OCI-LY3 (cell line): ENCODE data around the gene RFX3.

Experiments used
- H2AFZ ChIP-seq: fragments of 200-600, 300-600 bp; shearing (Covaris generic); 2 replicates; pipeline ENCODE4 v1.6.0; 2014; ENCODE audit warnings: antibody characterized with exemption, low read depth, low read length
- H3K27ac ChIP-seq: fragments of 200-600, 300-600 bp; sonication (generic); 2 replicates; pipeline ENCODE4 v1.5.1; 2014; ENCODE audit warnings: mild to moderate bottlenecking, low read length, moderate library complexity, mixed read lengths
- H3K27me3 ChIP-seq: fragments of 200-600, 300-600 bp; sonication (generic); 2 replicates; pipeline ENCODE4 v1.6.1; 2014; ENCODE audit warnings: low read depth, low read length, mixed read lengths
- H3K36me3 ChIP-seq: fragments of 200-600, 300-600 bp; sonication (generic); replicated peaks from 2 replicates; pipeline ENCODE3; 2014; ENCODE audit warnings: low read depth, low read length, mixed read lengths
- H3K4me1 ChIP-seq: fragments of 300-600, 200-600 bp; sonication (generic); 2 replicates; pipeline ENCODE4 v1.6.1; 2014; ENCODE audit warnings: low read length, mixed read lengths
- H3K4me2 ChIP-seq: fragments of 200-600, 300-600 bp; sonication (generic); 2 replicates; pipeline ENCODE4 v1.6.1; 2014; ENCODE audit warnings: low read length, mixed read lengths
- H3K4me3 ChIP-seq: fragments of 300-600, 200-600 bp; sonication (generic); 2 replicates; pipeline ENCODE4 v1.5.1; 2014; ENCODE audit warnings: antibody characterized with exemption, mild to moderate bottlenecking, low read length, moderate library complexity
- H3K79me2 ChIP-seq: fragments of 300-600, 200-600 bp; shearing (Covaris generic); 2 replicates; pipeline ENCODE4 v1.6.1; 2014; ENCODE audit warnings: mild to moderate bottlenecking, low read length, mixed read lengths
- H3K9ac ChIP-seq: fragments of 300-600, 200-600 bp; shearing (Covaris generic); 2 replicates; pipeline ENCODE4 v1.6.0; 2014; ENCODE audit warnings: mild to moderate bottlenecking, low read length, moderate library complexity
- H3K9me3 ChIP-seq: fragments of 200-600, 300-600 bp; shearing (Covaris generic); 2 replicates; pipeline ENCODE4 v1.6.1; 2014; ENCODE audit warnings: low read length, mixed read lengths; ENCODE audit not compliant: insufficient read depth
- H4K20me1 ChIP-seq: fragments of 200-600, 300-600 bp; sonication (generic); 2 replicates; pipeline ENCODE4 v1.6.1; 2016; ENCODE audit warnings: low read length, mixed read lengths; ENCODE audit not compliant: insufficient read depth
- EZH2phosphoT487 ChIP-seq: fragments of 200-600 bp; shearing (Covaris generic); IDR thresholded peaks from 2 replicates; pipeline ENCODE4 v1.6.1; 2018; ENCODE audit warnings: antibody characterized with exemption, mixed run types, low read depth
- TF ChIP-seq, protein P1 (sequence below): fragments of 200-600, 300-600 bp; sonication (generic); IDR thresholded peaks from 2 replicates; pipeline ENCODE4 v1.5.1; 2014; ENCODE audit warnings: antibody characterized with exemption, low read length, low read depth

The RFX3 gene

DNA sequence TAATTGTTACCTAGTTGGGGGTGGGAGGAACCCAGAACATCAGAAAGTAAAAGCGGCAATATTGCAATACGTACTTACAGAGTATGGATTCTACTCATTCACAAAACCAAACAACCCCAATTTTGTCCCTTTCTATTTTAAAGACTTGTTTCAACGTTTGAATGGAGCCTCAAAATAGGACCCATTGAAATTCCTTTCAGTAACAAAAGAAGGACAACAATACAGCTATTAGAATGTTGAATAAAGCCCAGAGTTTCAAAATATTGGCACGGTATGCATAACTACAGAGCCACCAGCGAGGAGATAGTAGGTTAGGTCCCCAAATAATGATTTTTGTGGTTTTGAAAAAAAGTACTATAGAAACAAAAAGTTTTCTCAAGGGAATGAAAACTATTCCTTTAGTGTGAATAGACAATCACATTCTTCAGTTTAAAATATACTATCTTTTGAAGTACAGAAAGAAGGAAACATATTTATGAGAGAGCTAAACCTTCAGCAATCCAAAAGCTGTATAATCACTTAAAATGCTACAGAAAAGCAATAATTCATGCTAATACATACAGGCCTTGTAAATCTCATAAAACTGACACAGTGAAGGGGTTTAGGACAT lies 235.5 kb downstream of the RFX3 start:
- Histone ChIP-seq H3K27ac (no peak overlapping the region), H3K4me3 (no peak overlapping the region), H3K4me2 (no peak overlapping the region), H4K20me1 (no peaks in the 10 kb centered on the region), H3K9ac (no peak overlapping the region), H3K4me1 (no peaks in the 10 kb centered on the region), H3K79me2 (no peaks in the 10 kb centered on the region), H2AFZ (no peak overlapping the region), H3K27me3 (no peaks in the 10 kb centered on the region), H3K9me3 (peaks cover 11% of the 10 kb centered on the region), H3K36me3 (peaks cover 17% of the 10 kb centered on the region)
- no peak for TF ChIP-seq EZH2phosphoT487
- TF ChIP-seq, protein P1, sequence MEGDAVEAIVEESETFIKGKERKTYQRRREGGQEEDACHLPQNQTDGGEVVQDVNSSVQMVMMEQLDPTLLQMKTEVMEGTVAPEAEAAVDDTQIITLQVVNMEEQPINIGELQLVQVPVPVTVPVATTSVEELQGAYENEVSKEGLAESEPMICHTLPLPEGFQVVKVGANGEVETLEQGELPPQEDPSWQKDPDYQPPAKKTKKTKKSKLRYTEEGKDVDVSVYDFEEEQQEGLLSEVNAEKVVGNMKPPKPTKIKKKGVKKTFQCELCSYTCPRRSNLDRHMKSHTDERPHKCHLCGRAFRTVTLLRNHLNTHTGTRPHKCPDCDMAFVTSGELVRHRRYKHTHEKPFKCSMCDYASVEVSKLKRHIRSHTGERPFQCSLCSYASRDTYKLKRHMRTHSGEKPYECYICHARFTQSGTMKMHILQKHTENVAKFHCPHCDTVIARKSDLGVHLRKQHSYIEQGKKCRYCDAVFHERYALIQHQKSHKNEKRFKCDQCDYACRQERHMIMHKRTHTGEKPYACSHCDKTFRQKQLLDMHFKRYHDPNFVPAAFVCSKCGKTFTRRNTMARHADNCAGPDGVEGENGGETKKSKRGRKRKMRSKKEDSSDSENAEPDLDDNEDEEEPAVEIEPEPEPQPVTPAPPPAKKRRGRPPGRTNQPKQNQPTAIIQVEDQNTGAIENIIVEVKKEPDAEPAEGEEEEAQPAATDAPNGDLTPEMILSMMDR: no peak

DNA sequence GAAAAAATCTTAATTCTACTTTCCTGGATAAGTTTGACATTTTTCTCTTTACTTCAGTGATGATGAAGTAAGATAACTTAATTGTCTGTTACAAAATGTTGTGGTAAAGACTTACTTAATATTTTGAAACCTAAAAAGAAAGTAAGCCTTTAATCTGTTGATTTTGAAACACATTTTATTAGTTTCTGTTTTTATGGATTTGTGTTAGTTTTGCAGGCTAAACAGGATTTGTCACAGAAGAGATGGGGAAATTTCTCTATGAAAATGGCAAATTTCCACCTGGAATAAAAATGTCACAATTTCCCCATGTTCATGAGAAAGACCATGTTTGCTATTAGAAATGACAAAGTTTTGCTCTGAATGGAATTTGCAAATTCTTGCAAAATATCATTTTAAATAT lies 237.1 kb downstream of the RFX3 start:
- no peak overlapping the region for H3K4me2 ChIP-seq

DNA sequence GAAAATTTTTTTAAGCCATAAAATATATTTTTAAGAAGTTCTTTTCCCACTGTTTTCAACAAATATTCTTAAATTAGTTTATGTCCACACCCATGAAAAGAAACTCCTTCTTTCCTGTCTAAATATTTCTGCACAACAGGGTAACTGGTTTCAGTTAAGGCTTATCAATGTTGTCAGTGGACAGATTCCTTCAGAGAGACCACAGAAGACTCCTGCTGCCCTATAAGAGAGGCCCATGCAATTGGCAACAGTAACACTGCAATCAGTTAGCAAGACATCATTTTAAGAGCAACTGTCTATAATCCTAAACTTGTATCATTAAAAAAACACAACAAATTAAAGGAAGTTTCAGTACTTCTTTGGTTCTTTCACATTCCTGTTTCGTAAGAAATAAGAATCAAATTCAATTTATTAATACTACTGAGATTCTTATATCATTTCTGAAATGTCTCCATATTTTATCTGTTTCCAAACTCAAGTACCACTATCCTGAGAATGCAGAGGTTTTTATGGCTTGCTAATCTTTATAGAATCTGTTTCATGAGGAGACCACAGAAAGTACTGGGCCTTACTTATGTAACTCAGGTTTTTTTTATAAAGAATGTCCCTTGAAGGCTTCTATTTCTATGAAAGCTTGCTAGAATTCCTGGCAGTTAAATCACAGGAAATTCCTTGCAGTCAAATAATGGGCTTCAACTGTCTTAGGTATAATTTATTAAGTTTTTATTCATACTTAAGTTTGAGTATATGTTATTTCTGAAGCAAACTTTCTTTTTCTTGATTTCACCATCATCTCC lies 240.2 kb downstream of the RFX3 start:
- H3K4me1 ChIP-seq: peaks cover 12% of the 10 kb centered on the region
- TF ChIP-seq EZH2phosphoT487: no peak
- TF ChIP-seq, protein P1: no peak
- no peaks in the 10 kb centered on the region for H3K27me3 ChIP-seq
- no peaks in the 10 kb centered on the region for H3K79me2 ChIP-seq
- H3K27ac ChIP-seq: no peak overlapping the region
- no peaks in the 10 kb centered on the region for H4K20me1 ChIP-seq
- H2AFZ ChIP-seq: no peak overlapping the region
- H3K4me2 ChIP-seq: no peak overlapping the region
- H3K9ac ChIP-seq: no peak overlapping the region
- H3K4me3 ChIP-seq: no peak overlapping the region
- peaks cover 11% of the 10 kb centered on the region for H3K9me3 ChIP-seq
- peaks cover 17% of the 10 kb centered on the region for H3K36me3 ChIP-seq

More for the DNA sequence above, 237.1 kb downstream of the RFX3 start:
- Histone ChIP-seq H3K9me3 (peaks cover 11% of the 10 kb centered on the region), H3K27me3 (no peaks in the 10 kb centered on the region), H3K27ac (no peak overlapping the region), H2AFZ (no peak overlapping the region), H3K4me3 (no peak overlapping the region), H3K4me1 (no peaks in the 10 kb centered on the region), H3K79me2 (no peaks in the 10 kb centered on the region), H3K9ac (no peak overlapping the region), H3K36me3 (peaks cover 17% of the 10 kb centered on the region), H4K20me1 (no peaks in the 10 kb centered on the region)
- TF ChIP-seq EZH2phosphoT487: no peak
- TF ChIP-seq, protein P1: no peak

DNA sequence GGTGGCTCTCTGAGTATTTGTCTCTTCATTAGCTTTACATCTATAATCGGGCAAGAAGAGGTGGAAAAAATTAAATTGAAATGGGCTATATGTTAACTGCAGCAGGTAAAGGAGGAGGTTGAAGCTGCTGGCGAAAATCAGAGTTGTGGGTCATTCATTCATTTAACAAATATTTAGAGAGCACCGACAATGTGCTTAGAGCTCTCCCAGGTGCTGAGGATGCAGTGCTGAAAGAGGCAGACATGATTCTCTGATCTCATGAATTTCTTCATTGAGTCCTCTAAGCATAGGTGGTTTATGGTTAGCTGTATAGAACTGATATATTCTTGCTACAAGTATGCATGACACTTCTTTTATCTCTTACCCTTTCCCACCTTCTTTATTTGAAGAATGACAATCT lies 243.4 kb downstream of the RFX3 start:
- no peaks in the 10 kb centered on the region for H3K79me2 ChIP-seq
- H3K27me3 ChIP-seq: no peaks in the 10 kb centered on the region
- no peak overlapping the region for H3K27ac ChIP-seq
- peaks cover 18% of the 10 kb centered on the region for H3K4me1 ChIP-seq
- no peaks in the 10 kb centered on the region for H4K20me1 ChIP-seq
- H3K36me3 ChIP-seq: peaks cover 10% of the 10 kb centered on the region
- H3K9ac ChIP-seq: no peak overlapping the region
- no peak overlapping the region for H2AFZ ChIP-seq
- TF ChIP-seq EZH2phosphoT487: no peak
- TF ChIP-seq, protein P1: no peak
- no peak overlapping the region for H3K4me3 ChIP-seq
- H3K4me2 ChIP-seq: no peak overlapping the region
- peaks cover 6% of the 10 kb centered on the region; the same call in 1 of the 2 replicates for H3K9me3 ChIP-seq
